UCSD-AML1 (cell line): ENCODE data around the gene FHIT.

Source experiments
- DNase-seq: peaks from one replicate; lab custom pipeline; 2025; ENCODE audit not compliant: unreplicated experiment; lab: John Stamatoyannopoulos, UW

FHIT gene

GRCh38 chr3:61251174-61251972 is at the start of gene FHIT:
FHIT (minus strand) TSS chr3:61251452.
- DNase-seq = peak; percentile 89

GRCh38 chr3:61300786-61301185 is 49.5 kb upstream of the FHIT start:
- no peak for DNase-seq

- DNase-seq = no peak
These were observed 48.7 kb upstream of the FHIT start for GRCh38 chr3:61300006-61300380.

GRCh38 chr3:61299343-61300005 is 48.2 kb upstream of the FHIT start:
- no peak for DNase-seq

- DNase-seq = no peak
These were observed 46.6 kb upstream of the FHIT start for GRCh38 chr3:61297821-61298220.

- DNase-seq = no peak
These were observed 37.2 kb upstream of the FHIT start for GRCh38 chr3:61288446-61288845.

GRCh38 chr3:61283876-61284275 is 32.6 kb upstream of the FHIT start:
- no peak for DNase-seq

GRCh38 chr3:61278713-61279112 is 27.5 kb upstream of the FHIT start:
- no peak for DNase-seq

GRCh38 chr3:61277411-61277810 is 26.2 kb upstream of the FHIT start:
- no peak for DNase-seq

GRCh38 chr3:61269435-61269834 is 18.2 kb upstream of the FHIT start:
- DNase-seq = no peak

GRCh38 chr3:61268644-61269043 is 17.4 kb upstream of the FHIT start:
- no peak for DNase-seq

- no peak for DNase-seq
These were observed 13.0 kb upstream of the FHIT start for GRCh38 chr3:61264281-61264680.

GRCh38 chr3:61257148-61257547 is 5.9 kb upstream of the FHIT start:
- no peak for DNase-seq

GRCh38 chr3:61253756-61254155 is 2.5 kb upstream of the FHIT start:
- no peak for DNase-seq

- DNase-seq = no peak
These were observed 1.6 kb upstream of the FHIT start for GRCh38 chr3:61252836-61253235.

GRCh38 chr3:61250784-61251173 is 473 bp downstream of the FHIT start:
- DNase-seq = peak; percentile 22

- DNase-seq = no peak
These were observed 2.8 kb downstream of the FHIT start for GRCh38 chr3:61248496-61248895.

- no peak for DNase-seq
These were observed 4.1 kb downstream of the FHIT start for GRCh38 chr3:61247191-61247590.

- DNase-seq = no peak
These were observed 11.4 kb downstream of the FHIT start for GRCh38 chr3:61239871-61240270.

GRCh38 chr3:61237858-61238257 is 13.4 kb downstream of the FHIT start:
- no peak for DNase-seq

GRCh38 chr3:61236556-61236955 is 14.7 kb downstream of the FHIT start:
- DNase-seq = no peak

GRCh38 chr3:61233746-61234145 is 17.5 kb downstream of the FHIT start:
- no peak for DNase-seq

- DNase-seq = no peak
These were observed 19.6 kb downstream of the FHIT start for GRCh38 chr3:61231693-61232092.
